Measurements from ENCODE around the gene MGA.

MGA gene

DNA sequence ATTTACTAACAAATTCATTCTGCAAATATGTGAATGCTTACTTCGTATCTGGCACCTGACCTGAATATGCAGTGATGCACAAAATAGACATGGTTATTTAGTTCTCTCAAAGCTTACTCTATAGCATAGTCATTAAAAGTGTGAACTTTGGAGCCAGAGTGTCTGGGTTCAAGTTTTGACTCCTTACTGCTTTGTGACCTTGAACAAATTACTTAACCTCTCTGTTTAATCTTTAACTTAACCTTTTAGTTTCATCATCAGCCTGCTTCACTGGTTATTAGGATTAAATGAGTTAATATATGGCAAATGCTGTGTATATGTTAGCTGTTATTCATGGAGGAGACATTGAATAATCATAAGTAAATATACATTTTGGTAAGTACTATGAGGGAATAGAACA is 12.1 kb upstream of the MGA start:
- Histone ChIP-seq H3K27ac (ENCODE audit: poor library complexity, severe bottlenecking) (no peak overlapping the region), H3K4me3 (ENCODE audit: severe bottlenecking) (no peak overlapping the region), H3K27me3 (ENCODE audit: insufficient read depth, poor library complexity, severe bottlenecking) (no peaks in the 10 kb centered on the region), H3K36me3 (ENCODE audit: low read depth) (no peaks in the 10 kb centered on the region), H3K4me1 (ENCODE audit: insufficient read depth, poor library complexity, severe bottlenecking) (peaks cover 2% of the 10 kb centered on the region), H3K9me3 (ENCODE audit: severe bottlenecking) (no peaks in the 10 kb centered on the region)
- TF ChIP-seq, protein P1, sequence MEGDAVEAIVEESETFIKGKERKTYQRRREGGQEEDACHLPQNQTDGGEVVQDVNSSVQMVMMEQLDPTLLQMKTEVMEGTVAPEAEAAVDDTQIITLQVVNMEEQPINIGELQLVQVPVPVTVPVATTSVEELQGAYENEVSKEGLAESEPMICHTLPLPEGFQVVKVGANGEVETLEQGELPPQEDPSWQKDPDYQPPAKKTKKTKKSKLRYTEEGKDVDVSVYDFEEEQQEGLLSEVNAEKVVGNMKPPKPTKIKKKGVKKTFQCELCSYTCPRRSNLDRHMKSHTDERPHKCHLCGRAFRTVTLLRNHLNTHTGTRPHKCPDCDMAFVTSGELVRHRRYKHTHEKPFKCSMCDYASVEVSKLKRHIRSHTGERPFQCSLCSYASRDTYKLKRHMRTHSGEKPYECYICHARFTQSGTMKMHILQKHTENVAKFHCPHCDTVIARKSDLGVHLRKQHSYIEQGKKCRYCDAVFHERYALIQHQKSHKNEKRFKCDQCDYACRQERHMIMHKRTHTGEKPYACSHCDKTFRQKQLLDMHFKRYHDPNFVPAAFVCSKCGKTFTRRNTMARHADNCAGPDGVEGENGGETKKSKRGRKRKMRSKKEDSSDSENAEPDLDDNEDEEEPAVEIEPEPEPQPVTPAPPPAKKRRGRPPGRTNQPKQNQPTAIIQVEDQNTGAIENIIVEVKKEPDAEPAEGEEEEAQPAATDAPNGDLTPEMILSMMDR (IDR thresholded peaks at IDR 0.05; ENCODE audit: poor library complexity, severe bottlenecking) = no peak
- DNase-seq (ENCODE audit: low spot score) (no peak), ATAC-seq (ENCODE audit: low read depth) (no peak)

DNA sequence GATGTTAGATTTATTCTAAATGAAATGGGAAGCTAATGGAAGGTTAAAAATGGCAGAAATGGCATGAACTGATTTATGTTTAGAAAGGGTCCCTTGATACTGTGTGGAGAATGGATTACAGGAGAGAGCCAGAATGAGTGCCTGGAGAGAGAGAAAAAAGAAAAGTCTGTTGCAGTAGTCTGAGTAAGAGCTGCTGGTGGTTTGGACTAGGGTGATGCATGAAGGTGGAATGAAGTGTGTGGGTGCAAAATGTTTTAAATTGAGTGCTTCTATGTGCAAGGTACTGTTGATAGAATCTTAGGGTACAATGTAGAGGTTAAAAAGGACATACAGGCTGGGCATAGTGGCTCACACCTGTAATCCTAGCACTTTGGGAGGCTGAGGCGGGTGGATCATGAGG is 11.4 kb upstream of the MGA start:
- Histone ChIP-seq H3K4me3 (ENCODE audit: severe bottlenecking) (no peak overlapping the region), H3K4me1 (ENCODE audit: insufficient read depth, poor library complexity, severe bottlenecking) (peaks cover 2% of the 10 kb centered on the region), H3K27me3 (ENCODE audit: insufficient read depth, poor library complexity, severe bottlenecking) (no peaks in the 10 kb centered on the region), H3K27ac (ENCODE audit: poor library complexity, severe bottlenecking) (no peak overlapping the region), H3K9me3 (ENCODE audit: severe bottlenecking) (no peaks in the 10 kb centered on the region), H3K36me3 (ENCODE audit: low read depth) (no peaks in the 10 kb centered on the region)
- peak; percentile 58 for ATAC-seq (ENCODE audit: low read depth)
- TF ChIP-seq, protein P1 (IDR thresholded peaks at IDR 0.05; ENCODE audit: poor library complexity, severe bottlenecking) = no peak
- no peak for DNase-seq (ENCODE audit: low spot score)

DNA sequence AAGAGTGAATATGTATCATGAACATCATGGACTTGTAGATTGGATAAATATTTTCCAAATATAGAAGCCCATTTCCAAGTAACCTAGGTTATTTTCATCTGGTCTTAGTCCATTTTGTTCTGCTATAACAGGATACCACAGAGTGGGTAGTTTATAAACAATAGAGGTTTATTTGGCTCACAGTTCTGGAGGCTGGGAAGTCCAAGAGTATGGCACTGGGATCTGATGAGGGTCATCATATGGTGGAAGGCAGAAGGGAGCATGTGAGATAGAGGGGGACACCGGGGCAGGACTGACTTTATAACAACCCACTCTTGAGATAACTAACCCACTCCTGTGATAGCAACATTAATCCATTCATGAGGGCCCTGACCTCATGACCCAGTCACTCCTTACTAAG is 9.4 kb upstream of the MGA start:
- H3K4me1 ChIP-seq (ENCODE audit: insufficient read depth, poor library complexity, severe bottlenecking) = peaks cover 5% of the 10 kb centered on the region
- no peaks in the 10 kb centered on the region for H3K27me3 ChIP-seq (ENCODE audit: insufficient read depth, poor library complexity, severe bottlenecking)
- TF ChIP-seq, protein P1 (IDR thresholded peaks at IDR 0.05; ENCODE audit: poor library complexity, severe bottlenecking) = no peak
- no peaks in the 10 kb centered on the region for H3K36me3 ChIP-seq (ENCODE audit: low read depth)
- ATAC-seq (ENCODE audit: low read depth) = no peak
- H3K27ac ChIP-seq (ENCODE audit: poor library complexity, severe bottlenecking) = no peak overlapping the region
- H3K4me3 ChIP-seq (ENCODE audit: severe bottlenecking) = no peak overlapping the region
- DNase-seq (ENCODE audit: low spot score) = no peak
- no peaks in the 10 kb centered on the region for H3K9me3 ChIP-seq (ENCODE audit: severe bottlenecking)

DNA sequence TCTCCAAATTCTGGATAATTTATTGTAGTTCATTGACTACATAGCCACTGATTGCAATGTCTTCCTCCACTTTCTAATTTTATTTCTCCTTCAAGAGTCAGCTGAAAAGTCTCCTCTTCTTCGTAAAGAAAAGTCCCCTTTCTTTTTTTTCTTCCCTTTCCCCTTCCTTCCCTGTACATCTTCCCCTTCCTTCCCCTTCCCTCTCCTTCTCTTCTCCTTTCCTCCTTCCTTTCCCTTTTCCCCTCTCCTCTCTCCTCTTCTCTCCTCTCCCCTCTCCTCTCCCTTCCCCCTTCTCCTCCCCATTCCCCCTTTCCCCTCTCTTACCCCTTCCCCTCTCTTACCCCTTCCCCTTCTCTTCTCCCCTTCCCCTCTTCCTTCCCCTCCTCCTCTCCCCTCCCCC is 8.8 kb upstream of the MGA start:
- Histone ChIP-seq H3K27ac (ENCODE audit: poor library complexity, severe bottlenecking) (no peak overlapping the region), H3K36me3 (ENCODE audit: low read depth) (no peaks in the 10 kb centered on the region), H3K4me3 (ENCODE audit: severe bottlenecking) (no peak overlapping the region), H3K4me1 (ENCODE audit: insufficient read depth, poor library complexity, severe bottlenecking) (peaks cover 5% of the 10 kb centered on the region), H3K9me3 (ENCODE audit: severe bottlenecking) (no peaks in the 10 kb centered on the region), H3K27me3 (ENCODE audit: insufficient read depth, poor library complexity, severe bottlenecking) (no peaks in the 10 kb centered on the region)
- TF ChIP-seq, protein P1 (IDR thresholded peaks at IDR 0.05; ENCODE audit: poor library complexity, severe bottlenecking) = no peak
- no peak for DNase-seq (ENCODE audit: low spot score)
- no peak for ATAC-seq (ENCODE audit: low read depth)

DNA sequence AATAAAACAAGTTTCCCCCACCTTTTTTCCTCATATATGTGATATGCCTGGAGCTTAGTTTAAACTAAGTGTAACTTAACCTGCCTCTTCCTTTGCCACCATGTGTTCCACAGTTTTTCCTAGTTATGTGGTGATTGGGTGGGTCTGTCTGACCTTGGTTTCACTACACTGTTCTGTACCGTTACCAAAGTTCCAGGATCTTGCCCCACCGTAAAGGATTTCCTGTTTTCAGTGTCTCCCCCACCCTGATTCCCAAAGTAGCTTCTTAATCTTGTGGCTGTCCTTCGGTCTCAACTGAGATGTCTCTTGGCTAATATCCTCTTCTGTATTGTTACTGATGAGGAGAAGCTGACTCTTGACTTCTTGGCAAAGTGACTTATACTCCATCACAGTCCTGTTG is 6.4 kb upstream of the MGA start:
- Histone ChIP-seq H3K27me3 (ENCODE audit: insufficient read depth, poor library complexity, severe bottlenecking) (no peaks in the 10 kb centered on the region), H3K4me1 (ENCODE audit: insufficient read depth, poor library complexity, severe bottlenecking) (peaks cover 3% of the 10 kb centered on the region), H3K36me3 (ENCODE audit: low read depth) (no peaks in the 10 kb centered on the region), H3K4me3 (ENCODE audit: severe bottlenecking) (no peak overlapping the region), H3K9me3 (ENCODE audit: severe bottlenecking) (no peaks in the 10 kb centered on the region), H3K27ac (ENCODE audit: poor library complexity, severe bottlenecking) (no peak overlapping the region)
- ATAC-seq (ENCODE audit: low read depth) (no peak), DNase-seq (ENCODE audit: low spot score) (no peak)
- TF ChIP-seq, protein P1 (IDR thresholded peaks at IDR 0.05; ENCODE audit: poor library complexity, severe bottlenecking) = no peak

All from RWPE2 (cell line).